ENCODE results near the gene ARV1.

GRCh38 chr1:231040800-231041718 lies 62.2 kb downstream of the ARV1 start:
- TF ChIP-seq POLR2A (IDR thresholded peaks at IDR 0.05) (no peak), EP300 (IDR thresholded peaks at IDR 0.05; ENCODE audit: low read depth) (no peak), CTCF (IDR thresholded peaks at IDR 0.05) (no peak), POLR2AphosphoS5 (IDR thresholded peaks at IDR 0.05) (no peak)
